Keratinocyte (primary cell): Measurements from ENCODE around the gene GPSM1. TPM values are rescaled to one million over a fixed set of nuclear protein-coding genes. Genes with fewer than 3 reads are reported as not detected.

Experiments used
- DNase-seq: peaks from one replicate; pipeline ENCODE4 v3.0.0-alpha.2; 2011; ENCODE audit warnings: low read depth, missing footprints, low spot score
- FAIRE-seq: peaks from 2 replicates; lab custom pipeline; 2011; peaks lifted over from hg19 to GRCh38; lab: Jason Lieb, UNC
- H2AFZ ChIP-seq: 2 replicates; pipeline ENCODE4 v1.6.0; 2012; ENCODE audit warnings: low read length, control low read depth, inconsistent platforms; ENCODE audit not compliant: control insufficient read depth
- H3K27ac ChIP-seq: 2 replicates; pipeline ENCODE4 v1.5.1; 2011; ENCODE audit warnings: low read length; ENCODE audit not compliant: control insufficient read depth, insufficient read depth
- H3K27me3 ChIP-seq: 3 replicates; pipeline ENCODE4 v1.6.0; 2011; ENCODE audit warnings: low read length; ENCODE audit not compliant: control insufficient read depth, insufficient read depth; ENCODE audit errors: extremely low read depth
- H3K36me3 ChIP-seq, 2 experiments: 2 replicates in 1 of 2; 3 replicates in 1 of 2; pipeline ENCODE4 v1.5.1; 2011; ENCODE audit warnings: low read length in 2 of 2, mild to moderate bottlenecking in 1 of 2; ENCODE audit not compliant: control insufficient read depth in 2 of 2, insufficient read depth in 2 of 2; ENCODE audit errors: extremely low read depth in 1 of 2
- H3K4me1 ChIP-seq: 3 replicates; pipeline ENCODE4 v1.5.1; 2011; ENCODE audit warnings: low read length; ENCODE audit not compliant: control insufficient read depth, insufficient read depth; ENCODE audit errors: extremely low read depth
- H3K4me2 ChIP-seq: 3 replicates; pipeline ENCODE4 v1.6.0; 2011; ENCODE audit warnings: low read depth, low read length; ENCODE audit not compliant: control insufficient read depth, insufficient read depth; ENCODE audit errors: extremely low read depth
- H3K4me3 ChIP-seq, 3 experiments: fragments of 200-600 bp in 1 of 3; sonication (generic) in 1 of 3; 2 replicates in 2 of 3; 3 replicates in 1 of 3; pipeline ENCODE4 v1.5.1; 2011 to 2016; ENCODE audit warnings: low read length in 3 of 3, mild to moderate bottlenecking in 3 of 3, control low read depth in 2 of 3, inconsistent platforms in 1 of 3, low read depth in 1 of 3, mixed read lengths in 1 of 3, mixed run types in 1 of 3, moderate library complexity in 1 of 3; ENCODE audit not compliant: control insufficient read depth in 2 of 3, insufficient read depth in 2 of 3; ENCODE audit errors: extremely low read depth in 1 of 3
- H3K79me2 ChIP-seq: 2 replicates; pipeline ENCODE4 v1.6.0; 2012; ENCODE audit warnings: low read length; ENCODE audit not compliant: control insufficient read depth, insufficient read depth
- H3K9ac ChIP-seq: 3 replicates; pipeline ENCODE4 v1.6.0; 2011; ENCODE audit warnings: low read length; ENCODE audit not compliant: control insufficient read depth, insufficient read depth; ENCODE audit errors: extremely low read depth
- H3K9me1 ChIP-seq: 3 replicates; pipeline ENCODE4 v1.6.0; 2011; ENCODE audit warnings: low read length; ENCODE audit not compliant: control insufficient read depth, insufficient read depth; ENCODE audit errors: extremely low read depth
- H3K9me3 ChIP-seq: 2 replicates; pipeline ENCODE4 v1.5.1; 2012; ENCODE audit warnings: low read depth, low read length; ENCODE audit not compliant: control insufficient read depth
- H4K20me1 ChIP-seq: 3 replicates; pipeline ENCODE4 v1.6.0; 2011; ENCODE audit warnings: low read length; ENCODE audit not compliant: control insufficient read depth, insufficient read depth; ENCODE audit errors: extremely low read depth
- CTCF ChIP-seq, 3 experiments: IDR thresholded peaks in 1 of 3; conservative IDR thresholded peaks in 1 of 3; optimal IDR thresholded peaks in 1 of 3; 2 replicates in 2 of 3; 3 replicates in 1 of 3; pipeline versions ENCODE3 to v1.5.1; 2011; ENCODE audit warnings: low read length in 3 of 3, mild to moderate bottlenecking in 3 of 3, moderate library complexity in 2 of 3, control low read depth in 1 of 3, inconsistent platforms in 1 of 3; ENCODE audit not compliant: insufficient read depth in 2 of 3; ENCODE audit errors: extremely low read depth in 1 of 3
- EZH2 ChIP-seq: IDR thresholded peaks from one replicate; pipeline ENCODE4 v1.6.1; 2012; ENCODE audit warnings: inconsistent platforms, mild to moderate bottlenecking, low read length, moderate library complexity
- dilution Hi-C: fragments of 300-500 bp; cut with MboI; formaldehyde crosslinking; loops from one replicate; pipeline ENCODE4 v1.7.0; 2020; ENCODE audit warnings: low sequenced_read_pairs; ENCODE audit not compliant: extremely low pct_ligation_motif_present
- polyA plus RNA-seq, 5 experiments: library from polyadenylated mRNA; depleted of rRNA in 3 of 5; stranded (reverse) in 3 of 5; stranded (forward) in 1 of 5; unstranded in 1 of 5; fragments of >200 nt; gene quantifications; 1 replicate in 1 of 5; 2 replicates in 3 of 5; 3 replicates in 1 of 5; pipeline versions ENCODE4 v1.2.1 to v1.2.3, GENCODE V29; 2011 to 2012; ENCODE audit warnings: missing spikeins in 2 of 5, low read depth in 1 of 5, low replicate concordance in 1 of 5

The GPSM1 gene
- polyA plus RNA-seq, 1 donor (not counting 4 experiments of a cell fraction or from before 2014, with no cell fraction given) = 2.5 TPM

DNA sequence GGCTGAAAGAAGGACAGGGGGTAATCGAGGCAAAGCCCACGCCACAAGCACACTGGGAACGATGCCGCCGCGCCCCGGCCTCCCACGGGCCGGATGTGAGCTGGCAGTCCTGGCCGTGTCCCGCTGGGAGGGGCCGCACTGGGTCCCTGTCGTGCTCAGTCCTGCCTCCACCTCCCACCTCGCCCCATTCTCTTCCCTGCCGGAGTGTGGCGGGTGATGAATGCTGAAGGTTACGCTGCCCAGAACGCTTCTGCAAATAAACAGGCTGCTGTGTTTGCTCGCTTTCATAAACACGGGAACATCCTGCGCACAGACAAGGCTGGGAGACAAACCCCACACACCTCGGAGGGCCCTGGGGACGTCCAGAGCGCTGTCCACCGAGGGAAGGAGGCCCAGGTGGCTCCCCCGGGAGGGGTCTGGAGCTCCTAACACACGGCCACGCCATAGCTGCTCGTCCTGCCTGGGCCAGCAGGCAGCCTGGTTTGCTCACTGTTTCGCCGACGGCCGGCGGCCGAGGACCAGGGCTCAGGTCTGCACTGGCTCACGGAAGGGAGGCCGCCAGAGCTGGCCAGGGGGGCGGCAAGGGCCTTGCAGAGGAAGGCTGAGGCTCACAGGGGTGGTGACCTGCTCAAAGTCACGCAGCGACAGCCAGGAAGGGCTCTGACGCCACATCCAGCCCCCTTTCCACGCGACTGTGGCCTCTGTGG lies 33.9 kb downstream of the GPSM1 start:
- H4K20me1 ChIP-seq = no peaks in the 10 kb centered on the region
- no peaks in the 10 kb centered on the region for H3K9me3 ChIP-seq
- no peak overlapping the region for H3K9ac ChIP-seq
- FAIRE-seq (no peak), DNase-seq (no peak)
- H2AFZ ChIP-seq = no peak overlapping the region
- peaks cover 0 to 3% of the 10 kb centered on the region in 2 experiments for H3K36me3 ChIP-seq
- H3K79me2 ChIP-seq = no peaks in the 10 kb centered on the region
- H3K4me1 ChIP-seq = peaks cover 12% of the 10 kb centered on the region
- no peak overlapping the region for H3K4me2 ChIP-seq
- no peak overlapping the region for H3K27ac ChIP-seq
- dilution Hi-C loops = no loop called here
- no peaks in the 10 kb centered on the region for H3K27me3 ChIP-seq
- TF ChIP-seq CTCF (optimal IDR thresholded peaks at IDR 0.05 in 1 of 3, IDR thresholded peaks at IDR 0.05 in 1 of 3, conservative IDR thresholded peaks at IDR 0.05 in 1 of 3; ENCODE audit: extremely low read depth in 1 of 3, insufficient read depth in 2 of 3, low read length in 3 of 3) = no peak
- no peak for TF ChIP-seq EZH2
- H3K4me3 ChIP-seq = no peak overlapping the region
- H3K9me1 ChIP-seq = no peaks in the 10 kb centered on the region

- H2AFZ ChIP-seq = no peak overlapping the region
- H3K4me3 ChIP-seq = no peak overlapping the region
- FAIRE-seq = no peak
- dilution Hi-C loops = no loop called here
- H3K4me2 ChIP-seq = no peak overlapping the region
- no peak for DNase-seq
- H3K27me3 ChIP-seq = no peaks in the 10 kb centered on the region
- H3K9ac ChIP-seq = no peak overlapping the region
- no peaks in the 10 kb centered on the region for H3K79me2 ChIP-seq
- H4K20me1 ChIP-seq = no peaks in the 10 kb centered on the region
- H3K4me1 ChIP-seq = peaks cover 12% of the 10 kb centered on the region
- no peak overlapping the region for H3K27ac ChIP-seq
- TF ChIP-seq EZH2 = no peak
- TF ChIP-seq CTCF (optimal IDR thresholded peaks at IDR 0.05 in 1 of 3, IDR thresholded peaks at IDR 0.05 in 1 of 3, conservative IDR thresholded peaks at IDR 0.05 in 1 of 3; ENCODE audit: extremely low read depth in 1 of 3, insufficient read depth in 2 of 3, low read length in 3 of 3) = no peak
- H3K36me3 ChIP-seq = peaks cover 0 to 3% of the 10 kb centered on the region in 2 experiments
- no peaks in the 10 kb centered on the region for H3K9me3 ChIP-seq
- no peaks in the 10 kb centered on the region for H3K9me1 ChIP-seq
Measured at GRCh38 chr9:136361754-136362449, 34.6 kb downstream of the GPSM1 start.
